LNCaP clone FGC (cell line): Measurements from ENCODE around the gene UXS1.

Source experiments
- DNase-seq: peaks from one replicate; pipeline ENCODE4 v3.0.0-alpha.2; 2011; ENCODE audit warnings: low read depth
- H3K4me3 ChIP-seq: 2 replicates; pipeline ENCODE4 v1.5.1; 2011; ENCODE audit warnings: mild to moderate bottlenecking, low read depth, low read length, control low read depth
- TF ChIP-seq, protein P1 (sequence below): IDR thresholded peaks from 2 replicates; pipeline ENCODE4 v1.5.1; 2012; ENCODE audit warnings: mild to moderate bottlenecking; ENCODE audit not compliant: control insufficient read depth, insufficient read depth; ENCODE audit errors: extremely low read depth

Gene UXS1

DNA sequence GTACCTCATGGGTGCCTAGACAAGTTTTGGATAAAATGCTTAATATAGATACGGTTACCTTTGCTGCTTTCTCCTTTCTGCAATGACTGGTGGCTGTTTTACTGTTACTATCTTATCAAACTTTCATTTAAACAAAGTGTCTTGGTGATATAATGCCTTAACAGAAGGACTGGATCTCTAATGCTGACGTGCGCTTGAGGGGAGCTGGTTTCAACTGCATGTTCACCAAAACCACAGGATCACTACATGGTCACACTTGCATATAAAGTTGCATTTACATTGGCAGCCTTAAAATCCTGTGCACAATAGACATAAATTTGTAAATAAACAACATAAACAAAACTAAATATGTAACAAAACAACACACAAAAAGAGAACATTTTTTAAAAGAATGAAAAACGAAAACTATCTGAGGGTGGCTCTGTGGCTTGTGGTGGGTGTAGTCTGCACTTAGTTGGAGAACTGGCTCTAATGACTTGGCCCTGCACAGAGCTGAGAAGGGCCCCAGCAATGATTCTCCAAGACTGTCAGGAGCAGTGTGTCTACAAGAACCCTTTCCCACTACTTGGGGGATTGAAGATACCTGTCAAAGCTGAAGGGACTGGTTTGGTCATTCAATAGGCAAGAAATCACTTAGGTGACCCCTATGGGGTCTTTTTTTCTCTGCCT is 135.5 kb downstream of the UXS1 start:
- DNase-seq, result no peak
- TF ChIP-seq, protein P1, sequence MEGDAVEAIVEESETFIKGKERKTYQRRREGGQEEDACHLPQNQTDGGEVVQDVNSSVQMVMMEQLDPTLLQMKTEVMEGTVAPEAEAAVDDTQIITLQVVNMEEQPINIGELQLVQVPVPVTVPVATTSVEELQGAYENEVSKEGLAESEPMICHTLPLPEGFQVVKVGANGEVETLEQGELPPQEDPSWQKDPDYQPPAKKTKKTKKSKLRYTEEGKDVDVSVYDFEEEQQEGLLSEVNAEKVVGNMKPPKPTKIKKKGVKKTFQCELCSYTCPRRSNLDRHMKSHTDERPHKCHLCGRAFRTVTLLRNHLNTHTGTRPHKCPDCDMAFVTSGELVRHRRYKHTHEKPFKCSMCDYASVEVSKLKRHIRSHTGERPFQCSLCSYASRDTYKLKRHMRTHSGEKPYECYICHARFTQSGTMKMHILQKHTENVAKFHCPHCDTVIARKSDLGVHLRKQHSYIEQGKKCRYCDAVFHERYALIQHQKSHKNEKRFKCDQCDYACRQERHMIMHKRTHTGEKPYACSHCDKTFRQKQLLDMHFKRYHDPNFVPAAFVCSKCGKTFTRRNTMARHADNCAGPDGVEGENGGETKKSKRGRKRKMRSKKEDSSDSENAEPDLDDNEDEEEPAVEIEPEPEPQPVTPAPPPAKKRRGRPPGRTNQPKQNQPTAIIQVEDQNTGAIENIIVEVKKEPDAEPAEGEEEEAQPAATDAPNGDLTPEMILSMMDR, result no peak
- no peak overlapping the region for H3K4me3 ChIP-seq

DNA sequence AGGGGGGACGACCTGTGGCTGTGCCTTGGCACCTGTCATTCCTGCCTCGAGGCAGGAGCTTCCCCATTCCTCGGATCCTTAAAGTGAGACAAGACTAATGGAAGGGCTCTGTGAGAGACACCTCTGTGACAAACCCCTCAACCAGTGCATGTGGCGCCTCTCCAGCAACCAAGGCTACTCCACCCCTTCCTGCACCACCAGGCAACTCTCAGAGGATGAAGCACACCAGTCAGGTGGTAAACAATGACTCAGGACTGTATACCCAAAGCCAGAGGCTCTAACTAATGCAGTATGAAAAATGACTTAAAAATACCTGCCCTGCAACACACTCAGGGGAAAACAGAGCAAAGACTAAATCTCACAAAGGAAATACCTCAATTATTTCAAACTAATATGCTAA is 136.9 kb downstream of the UXS1 start:
- TF ChIP-seq, protein P1, result no peak
- no peak overlapping the region for H3K4me3 ChIP-seq
- DNase-seq, result no peak

DNA sequence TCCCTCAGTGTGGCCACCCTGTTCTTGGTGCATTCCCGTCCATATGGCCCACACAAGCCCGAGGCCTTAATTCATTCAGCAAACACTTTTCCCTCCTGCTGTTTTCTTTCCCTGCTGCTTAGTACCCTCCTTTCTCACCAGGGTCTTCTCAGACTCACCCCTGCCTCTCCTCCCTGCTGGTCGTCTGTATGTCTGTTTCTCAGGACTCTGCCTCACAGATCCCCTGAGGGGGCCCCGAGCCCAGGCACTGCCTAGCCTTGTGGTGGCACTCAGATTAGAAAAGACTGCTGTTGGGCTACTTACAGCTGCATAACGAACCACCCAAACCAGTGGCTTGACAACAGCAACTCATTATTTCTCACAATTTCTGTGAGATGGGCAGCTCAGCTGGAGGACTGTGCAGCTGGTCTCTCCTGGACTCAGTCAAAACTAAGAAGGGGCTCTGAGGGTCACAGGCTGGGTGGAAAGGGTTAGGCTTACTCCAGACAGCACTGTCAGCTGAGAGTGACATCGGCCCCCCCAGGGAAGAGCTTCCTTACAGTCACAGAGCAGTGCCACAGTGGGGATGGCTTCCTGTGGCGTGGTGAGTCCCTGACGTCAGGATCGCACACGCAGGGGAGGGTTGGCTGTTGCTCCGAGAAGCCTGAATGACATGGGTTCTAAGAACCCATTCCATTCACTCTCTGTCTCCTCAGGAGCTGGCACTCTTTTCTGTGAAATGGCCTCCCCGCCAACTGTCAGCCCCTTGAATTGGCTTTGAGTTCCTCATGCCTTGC is 139.0 kb downstream of the UXS1 start:
- DNase-seq, result no peak
- H3K4me3 ChIP-seq, result no peak overlapping the region
- TF ChIP-seq, protein P1, result no peak

DNA sequence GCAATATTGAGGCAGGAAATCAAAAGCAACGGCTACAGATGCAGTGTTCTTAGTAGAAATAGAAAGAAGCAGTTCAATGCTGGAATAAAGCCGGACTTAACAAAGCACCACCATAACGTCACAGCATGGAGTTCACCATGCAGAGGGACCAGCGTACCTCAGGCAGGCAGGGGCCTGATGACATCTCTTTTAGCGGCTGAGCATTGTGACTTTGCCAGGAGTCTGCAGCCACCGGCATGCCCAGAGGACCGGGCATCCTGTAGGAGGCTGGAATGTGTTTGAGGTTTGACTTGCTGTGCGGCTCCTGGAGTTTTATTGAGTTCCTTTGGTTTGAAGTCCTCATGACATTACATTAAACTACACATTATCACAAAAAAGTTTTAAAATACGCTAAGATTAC is 139.8 kb downstream of the UXS1 start:
- TF ChIP-seq, protein P1, result no peak
- no peak overlapping the region for H3K4me3 ChIP-seq
- no peak for DNase-seq

DNA sequence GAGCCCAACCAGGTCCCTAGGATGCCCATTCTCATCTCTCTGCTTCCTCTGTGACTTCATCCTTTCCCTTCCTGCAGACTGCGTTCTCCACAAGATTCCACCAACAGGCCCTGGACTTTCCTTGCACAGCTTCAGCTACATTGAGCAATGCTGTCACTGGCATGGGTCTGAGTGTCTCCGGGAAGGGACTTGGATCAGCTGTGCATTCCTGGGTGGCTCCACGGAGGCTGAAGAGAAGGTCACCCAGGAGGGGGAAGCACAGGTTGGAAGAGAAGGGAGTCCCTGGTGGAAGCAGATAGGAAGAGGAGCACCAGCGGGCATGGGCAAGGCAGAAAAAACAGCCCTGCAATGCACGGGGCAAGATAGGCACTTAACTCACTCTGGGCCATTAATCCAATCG is 140.5 kb downstream of the UXS1 start:
- H3K4me3 ChIP-seq, result no peak overlapping the region
- TF ChIP-seq, protein P1, result no peak
- no peak for DNase-seq

DNA sequence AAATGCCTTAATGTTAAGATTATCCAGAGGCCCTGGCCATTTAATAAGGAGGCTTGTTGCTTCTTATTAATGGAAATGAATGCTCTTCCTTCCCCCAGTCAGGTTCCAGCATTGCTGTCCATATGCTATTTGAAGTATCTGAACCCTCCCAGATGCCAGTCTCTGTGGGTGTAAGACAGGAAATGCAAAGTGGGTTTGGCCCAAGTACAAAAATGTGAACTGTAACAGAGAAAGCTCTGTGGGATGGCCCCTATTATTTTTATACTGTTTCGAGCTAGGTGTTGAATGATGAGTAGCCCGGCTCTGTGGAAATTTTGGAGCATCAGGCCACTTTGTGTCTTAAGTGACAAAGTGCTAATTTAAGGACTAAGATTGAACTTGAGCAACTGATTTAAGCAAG is 141.0 kb downstream of the UXS1 start:
- H3K4me3 ChIP-seq, result no peak overlapping the region
- no peak for DNase-seq
- TF ChIP-seq, protein P1, result no peak
